Measurements from ENCODE around the gene AJAP1.

AJAP1 gene

GRCh38 chr1:4678066-4678717 is 23.8 kb downstream of the AJAP1 start (continued):
- no peak for TF ChIP-seq ZNF37A (tag by site-specific recombination; IDR thresholded peaks at IDR 0.05)

GRCh38 chr1:4681026-4681425 is 26.6 kb downstream of the AJAP1 start:
- H3K36me3 ChIP-seq (ENCODE audit: control insufficient read depth in 2 of 2, insufficient read depth in 1 of 2, low read length in 2 of 2): no peaks in the 10 kb centered on the region
- H3K4me1 ChIP-seq (ENCODE audit: control insufficient read depth, insufficient read depth, low read length): no peaks in the 10 kb centered on the region
- no peak overlapping the region for H3K4me3 ChIP-seq (ENCODE audit: low read depth, low read length)
- TF ChIP-seq ZNF837 (tag by site-specific recombination; IDR thresholded peaks at IDR 0.05): no peak
- TF ChIP-seq KLF16 (tag by site-specific recombination; IDR thresholded peaks at IDR 0.05): no peak
- TF ChIP-seq ZNF670 (tag by site-specific recombination; IDR thresholded peaks at IDR 0.05; ENCODE audit: low read depth): no peak
- TF ChIP-seq FEZF1 (tag by site-specific recombination; IDR thresholded peaks at IDR 0.05): no peak
- no peak for TF ChIP-seq ZNF544 (tag by site-specific recombination; IDR thresholded peaks at IDR 0.05)
- no peak for TF ChIP-seq SCRT2 (tag by site-specific recombination; IDR thresholded peaks at IDR 0.05)
- no peak for TF ChIP-seq GLIS1 (tag by site-specific recombination; IDR thresholded peaks at IDR 0.05)
- TF ChIP-seq ZNF341 (tag by site-specific recombination; IDR thresholded peaks at IDR 0.05; ENCODE audit: low read depth): no peak
- no peak for TF ChIP-seq PATZ1 (tag by site-specific recombination; IDR thresholded peaks at IDR 0.05)
- no peak for TF ChIP-seq OSR2 (tag by site-specific recombination; IDR thresholded peaks at IDR 0.05)
- no peak for TF ChIP-seq ZNF324 (tag by site-specific recombination; IDR thresholded peaks at IDR 0.05)
- TF ChIP-seq, protein P1, sequence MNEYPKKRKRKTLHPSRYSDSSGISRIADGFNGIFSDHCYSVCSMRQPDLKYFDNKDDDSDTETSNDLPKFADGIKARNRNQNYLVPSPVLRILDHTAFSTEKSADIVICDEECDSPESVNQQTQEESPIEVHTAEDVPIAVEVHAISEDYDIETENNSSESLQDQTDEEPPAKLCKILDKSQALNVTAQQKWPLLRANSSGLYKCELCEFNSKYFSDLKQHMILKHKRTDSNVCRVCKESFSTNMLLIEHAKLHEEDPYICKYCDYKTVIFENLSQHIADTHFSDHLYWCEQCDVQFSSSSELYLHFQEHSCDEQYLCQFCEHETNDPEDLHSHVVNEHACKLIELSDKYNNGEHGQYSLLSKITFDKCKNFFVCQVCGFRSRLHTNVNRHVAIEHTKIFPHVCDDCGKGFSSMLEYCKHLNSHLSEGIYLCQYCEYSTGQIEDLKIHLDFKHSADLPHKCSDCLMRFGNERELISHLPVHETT (tag by site-specific recombination; IDR thresholded peaks at IDR 0.05): no peak
- no peak for TF ChIP-seq ZNF19 (tag by site-specific recombination; IDR thresholded peaks at IDR 0.05; ENCODE audit: low read depth)
- no peak for TF ChIP-seq ZNF112 (tag by site-specific recombination; IDR thresholded peaks at IDR 0.05)
- TF ChIP-seq ZNF585B (tag by site-specific recombination; IDR thresholded peaks at IDR 0.05): no peak
- ChIA-PET CTCF (interaction anchor here (0.9 kb wide), 1 partner anchor 18 kb away, joined by 3 read pairs; no protein-coding TSS in a partner anchor), POLR2A (no interaction called here)
- no peak overlapping the region for H3K27ac ChIP-seq (ENCODE audit: extremely low read depth, low read depth, low read length)
- H3K9me3 ChIP-seq (ENCODE audit: control insufficient read depth, insufficient read depth, low read depth, low read length): no peaks in the 10 kb centered on the region

DNA sequence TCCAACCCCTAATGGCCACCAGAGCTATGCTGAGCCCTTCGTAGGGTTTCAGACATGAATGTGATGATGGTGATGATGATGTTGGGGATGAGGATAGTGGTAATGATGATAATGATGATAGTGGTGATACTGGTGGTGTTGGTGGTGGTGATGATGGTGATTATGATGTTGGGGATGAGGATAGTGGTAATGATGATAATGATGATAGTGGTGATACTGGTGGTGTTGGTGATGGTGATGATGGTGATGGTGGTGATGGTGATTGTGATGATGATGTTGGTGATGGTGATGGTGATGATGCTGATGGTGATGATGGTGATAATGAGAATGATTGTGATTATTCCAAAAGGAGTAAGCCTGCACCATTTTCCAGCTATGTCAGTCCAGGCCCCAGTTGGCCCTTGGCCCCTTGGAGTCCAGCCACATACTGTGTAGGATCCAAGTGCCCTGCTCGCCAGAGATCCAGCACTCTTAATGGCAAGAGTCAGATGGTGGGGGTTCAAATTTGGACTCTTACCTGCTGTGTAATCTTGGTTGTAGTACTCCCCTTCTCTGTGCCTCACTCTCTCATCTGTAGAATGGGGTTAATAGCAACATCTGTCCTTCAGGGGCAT is 28.3 kb downstream of the AJAP1 start:
- TF ChIP-seq ZNF311 (tag by site-specific recombination; IDR thresholded peaks at IDR 0.05; ENCODE audit: borderline replicate concordance) (0 out of 2 replicates have a peak, but pooled peaks have one; percentile 57), ZNF600 (tag by site-specific recombination; IDR thresholded peaks at IDR 0.05) (no peak)
- POLR2A ChIA-PET: no interaction called here
- CTCF ChIA-PET: interaction anchor here (0.6 to 0.7 kb wide), 2 partner anchors 188 to 839 kb away, joined by 3 to 6 read pairs; no protein-coding TSS in a partner anchor

More for the DNA sequence above, 28.3 kb downstream of the AJAP1 start:
- H3K4me3 ChIP-seq (ENCODE audit: low read depth, low read length): no peak overlapping the region
- H3K9me3 ChIP-seq (ENCODE audit: control insufficient read depth, insufficient read depth, low read depth, low read length): no peaks in the 10 kb centered on the region
- no peak overlapping the region for H3K27ac ChIP-seq (ENCODE audit: extremely low read depth, low read depth, low read length)
- H3K36me3 ChIP-seq (ENCODE audit: control insufficient read depth in 2 of 2, insufficient read depth in 1 of 2, low read length in 2 of 2): no peaks in the 10 kb centered on the region
- no peaks in the 10 kb centered on the region for H3K4me1 ChIP-seq (ENCODE audit: control insufficient read depth, insufficient read depth, low read length)
